ENCODE results near the gene LSM12.

GRCh38 chr17:44082256-44082927 is 15.9 kb upstream of the LSM12 start:
- TF ChIP-seq CTCF (IDR thresholded peaks at IDR 0.05) (no peak), EP300 (IDR thresholded peaks at IDR 0.05) (no peak)
